Activated T-helper 1 cell treated with anti-CD3 and anti-CD28 coated beads, Interleukin-12 subunit alpha, Interleukin-12 subunit beta, Interleukin-2, Interleukin-4 antibody, amounts not matched to agents 30 ng/mL and 10 ng/mL and 1 ng/mL, durations not matched to agents 14 hours and 24 hours and 36 hours (primary cell): Measurements from ENCODE around the gene SORD. TPM values are rescaled to one million over a fixed set of nuclear protein-coding genes. Genes with fewer than 3 reads are reported as not detected.
"Not testable (repeated sequence)": the region's sequence is repeated elsewhere in the genome, so short reads cannot be mapped to it uniquely, and the experiment has no call there.

Experiments used
- DNase-seq: peaks from one replicate; pipeline ENCODE4 v3.0.0; 2021; ENCODE audit warnings: low spot score
- H3K27ac Mint-ChIP-seq: one replicate; pipeline ENCODE4 v1.8.0; 2021; ENCODE audit warnings: mild to moderate bottlenecking, mixed read lengths
- H3K27me3 Mint-ChIP-seq: one replicate; pipeline ENCODE4 v1.8.0; 2022; ENCODE audit warnings: mild to moderate bottlenecking, moderate library complexity, mixed read lengths; ENCODE audit not compliant: insufficient read depth
- H3K36me3 Mint-ChIP-seq: one replicate; pipeline ENCODE4 v1.8.0; 2021; ENCODE audit warnings: low read depth, mixed read lengths
- H3K4me1 Mint-ChIP-seq: one replicate; pipeline ENCODE4 v1.8.0; 2021; ENCODE audit warnings: low read depth, mixed read lengths
- H3K4me3 Mint-ChIP-seq: one replicate; pipeline ENCODE4 v1.8.0; 2021; ENCODE audit warnings: mild to moderate bottlenecking, moderate library complexity, mixed read lengths
- H3K9me3 Mint-ChIP-seq: one replicate; pipeline ENCODE4 v1.8.0; 2021; ENCODE audit warnings: mixed read lengths
- intact Hi-C: fragments of 100-400 bp; cut with micrococcal nuclease; formaldehyde crosslinking; loops from one replicate; pipeline ENCODE4 v1.15.1; 2024
- total RNA-seq: library from RNA; stranded (reverse); gene quantifications from 2 replicates; pipeline ENCODE4 v1.2.3, GENCODE V29; 2022

Gene SORD
- total RNA-seq, 1 donor from 2014 or later, result 19.9 TPM

DNA sequence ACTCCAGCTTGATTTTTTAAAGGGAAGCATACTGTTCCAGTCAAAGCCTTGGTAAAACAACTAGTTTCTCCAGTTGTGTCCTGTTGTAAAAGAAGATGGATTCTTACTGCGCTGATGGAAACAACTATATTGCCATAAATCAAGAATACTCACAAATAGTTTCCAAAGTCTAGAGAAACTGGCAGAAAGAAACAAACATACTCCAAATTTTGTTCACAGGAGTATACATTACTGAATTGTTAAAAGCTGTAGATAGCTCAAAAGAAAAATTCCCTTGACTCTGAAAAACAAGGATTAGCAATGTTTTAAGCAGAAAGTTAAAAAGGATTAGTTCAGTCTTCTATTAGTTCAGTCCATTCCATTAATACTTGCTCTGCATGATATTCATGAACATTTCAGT, 27.6 kb downstream of the SORD start:
- Mint-ChIP-seq H3K27ac (no peak overlapping the region), H3K4me3 (no peak overlapping the region), H3K36me3 (peaks cover 15% of the 10 kb centered on the region), H3K27me3 (no peaks in the 10 kb centered on the region), H3K9me3 (peaks cover 25% of the 10 kb centered on the region), H3K4me1 (no peaks in the 10 kb centered on the region)
- no peak for DNase-seq
- intact Hi-C loops, result no loop called here

DNA sequence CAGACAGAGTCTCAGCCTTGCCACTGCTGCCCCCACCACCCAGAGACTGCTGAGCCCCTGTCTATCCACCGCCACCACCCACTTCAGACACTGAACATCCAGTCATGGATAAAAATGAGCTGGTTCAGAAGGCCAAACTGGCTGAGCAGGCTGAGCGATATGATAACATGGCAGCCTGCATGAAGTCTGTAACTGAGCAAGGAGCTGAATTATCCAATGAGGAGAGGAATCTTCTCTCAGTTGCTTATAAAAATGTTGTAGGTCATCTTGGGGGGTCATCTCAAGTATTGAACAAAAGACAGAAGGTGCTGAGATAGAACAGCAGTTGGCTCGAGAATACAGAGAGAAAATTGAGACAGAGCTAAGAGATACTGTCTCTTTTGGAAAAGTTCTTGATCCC, 29.7 kb downstream of the SORD start:
- H3K4me1 Mint-ChIP-seq, DNase-seq, H3K27ac Mint-ChIP-seq, intact Hi-C loops, H3K4me3 Mint-ChIP-seq, H3K27me3 Mint-ChIP-seq: not testable (repeated sequence)
- H3K36me3 Mint-ChIP-seq, result peaks cover 15% of the 10 kb centered on the region
- H3K9me3 Mint-ChIP-seq, result peaks cover 25% of the 10 kb centered on the region

DNA sequence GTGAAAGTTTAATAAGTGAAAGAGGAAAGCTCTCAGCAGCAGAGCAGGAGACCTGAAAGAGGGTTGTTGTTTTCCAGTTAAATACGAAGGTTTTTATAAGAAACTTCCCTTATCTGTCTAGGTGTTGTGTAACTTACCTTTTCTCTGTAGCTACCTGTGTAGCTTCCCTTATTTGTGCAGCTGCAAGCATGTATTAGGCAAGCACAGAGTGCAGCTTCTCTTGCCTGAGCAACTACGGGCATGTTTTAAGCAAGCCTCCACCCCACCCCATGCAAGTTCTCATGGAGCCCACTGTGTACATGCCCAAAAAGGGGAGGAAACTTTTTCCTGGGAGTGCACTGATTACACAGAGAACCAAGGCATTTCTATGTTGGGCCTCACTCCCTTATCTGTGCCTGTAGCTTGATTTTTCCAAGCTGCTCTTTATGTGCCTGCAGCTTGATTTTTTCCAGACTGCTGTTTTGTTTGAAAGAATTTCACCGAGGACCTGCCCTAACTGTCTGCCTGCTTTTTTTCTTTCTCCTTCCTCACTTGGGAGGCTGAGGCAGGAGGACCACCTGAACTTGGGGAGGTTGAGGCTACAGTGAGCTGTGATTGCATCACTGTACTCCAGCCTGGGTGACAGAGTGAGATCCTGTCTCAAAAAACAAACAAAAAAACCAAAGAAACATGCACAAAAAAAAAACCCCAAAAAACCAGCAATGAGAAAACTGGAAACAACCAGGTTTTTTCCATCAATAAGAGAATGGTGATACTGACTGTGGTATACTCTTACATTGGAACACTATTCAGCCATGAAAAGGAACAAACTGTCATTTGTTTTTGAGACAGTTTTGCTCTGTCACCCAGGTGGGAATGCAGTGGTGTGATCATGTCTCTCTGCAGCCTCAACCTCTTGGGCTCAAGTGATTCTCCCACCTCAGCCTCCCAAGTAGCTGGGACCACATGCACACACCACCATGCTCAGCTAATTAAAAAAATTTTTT, 36.0 kb downstream of the SORD start:
- intact Hi-C loops, H3K36me3 Mint-ChIP-seq, H3K4me3 Mint-ChIP-seq, H3K9me3 Mint-ChIP-seq, H3K27me3 Mint-ChIP-seq, DNase-seq, H3K4me1 Mint-ChIP-seq, H3K27ac Mint-ChIP-seq: not testable (repeated sequence)

DNA sequence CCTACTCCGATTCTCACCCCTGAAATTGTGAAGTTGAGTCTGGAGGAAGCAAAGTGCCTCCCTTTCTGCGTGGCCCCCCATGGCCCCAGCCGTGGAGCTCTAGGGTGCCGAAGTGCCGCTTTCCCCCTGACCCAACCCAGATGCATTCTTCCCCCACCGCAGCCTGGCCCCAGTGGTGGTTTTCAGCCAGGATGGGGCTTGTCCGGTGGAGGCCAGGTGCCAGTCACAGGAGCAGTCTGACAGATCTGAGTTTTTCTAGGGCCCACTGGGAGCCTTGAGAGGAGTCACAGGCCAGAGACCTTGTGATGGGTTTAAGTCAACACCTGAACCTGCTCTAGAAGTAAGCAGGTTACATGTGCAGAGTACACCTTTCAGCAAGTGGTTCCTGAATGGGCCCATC, 39.3 kb downstream of the SORD start:
- H3K4me1 Mint-ChIP-seq, result not testable (repeated sequence)

GRCh38 chr15:45064386-45064785, 41.4 kb downstream of the SORD start:
- Mint-ChIP-seq H3K9me3 (no peaks in the 10 kb centered on the region), H3K36me3 (peaks cover 10% of the 10 kb centered on the region), H3K27ac (no peak overlapping the region), H3K27me3 (no peaks in the 10 kb centered on the region), H3K4me3 (no peak overlapping the region), H3K4me1 (peaks cover 8% of the 10 kb centered on the region)
- DNase-seq, result no peak
- intact Hi-C loops, result no loop called here

More for the DNA sequence above, 39.3 kb downstream of the SORD start:
- H3K36me3 Mint-ChIP-seq, intact Hi-C loops, DNase-seq, H3K4me3 Mint-ChIP-seq, H3K9me3 Mint-ChIP-seq, H3K27me3 Mint-ChIP-seq, H3K27ac Mint-ChIP-seq: not testable (repeated sequence)

GRCh38 chr15:45069942-45070360, 47.0 kb downstream of the SORD start:
- H3K4me1 Mint-ChIP-seq, H3K4me3 Mint-ChIP-seq, intact Hi-C loops, H3K27me3 Mint-ChIP-seq, H3K9me3 Mint-ChIP-seq, H3K27ac Mint-ChIP-seq, H3K36me3 Mint-ChIP-seq, DNase-seq: not testable (repeated sequence)

- H3K4me3 Mint-ChIP-seq, intact Hi-C loops, DNase-seq, H3K27ac Mint-ChIP-seq, H3K36me3 Mint-ChIP-seq, H3K9me3 Mint-ChIP-seq, H3K4me1 Mint-ChIP-seq, H3K27me3 Mint-ChIP-seq: not testable (repeated sequence)
Observed at GRCh38 chr15:45073602-45074001, 50.6 kb downstream of the SORD start.

GRCh38 chr15:45075440-45076320, 52.7 kb downstream of the SORD start:
- H3K4me3 Mint-ChIP-seq, H3K9me3 Mint-ChIP-seq, H3K36me3 Mint-ChIP-seq, H3K4me1 Mint-ChIP-seq, DNase-seq, intact Hi-C loops, H3K27me3 Mint-ChIP-seq, H3K27ac Mint-ChIP-seq: not testable (repeated sequence)

GRCh38 chr15:45077391-45077790, 54.4 kb downstream of the SORD start:
- H3K4me3 Mint-ChIP-seq, H3K36me3 Mint-ChIP-seq, DNase-seq, intact Hi-C loops, H3K27me3 Mint-ChIP-seq, H3K27ac Mint-ChIP-seq, H3K9me3 Mint-ChIP-seq, H3K4me1 Mint-ChIP-seq: not testable (repeated sequence)

DNA sequence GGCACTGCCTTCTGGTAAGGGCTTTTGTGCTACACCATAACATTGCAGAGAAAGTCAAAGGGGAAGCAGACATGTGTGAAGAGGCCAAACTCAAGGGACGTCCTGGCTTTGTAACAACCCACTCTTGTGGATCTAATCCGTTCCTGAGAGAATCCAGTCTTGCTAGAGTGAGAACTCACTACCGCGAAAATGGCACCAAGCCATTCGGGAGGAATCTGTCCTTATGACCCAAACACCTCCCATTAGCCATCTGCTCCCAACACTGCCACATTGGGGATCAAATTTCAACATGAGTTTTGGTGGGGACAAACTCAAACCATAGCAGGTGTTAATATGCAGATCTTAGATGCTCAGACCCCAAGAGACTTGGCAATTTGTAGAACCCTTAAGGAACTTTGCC, 56.2 kb downstream of the SORD start:
- H3K27ac Mint-ChIP-seq, H3K36me3 Mint-ChIP-seq, H3K27me3 Mint-ChIP-seq, H3K4me3 Mint-ChIP-seq, H3K9me3 Mint-ChIP-seq, intact Hi-C loops, DNase-seq, H3K4me1 Mint-ChIP-seq: not testable (repeated sequence)

DNA sequence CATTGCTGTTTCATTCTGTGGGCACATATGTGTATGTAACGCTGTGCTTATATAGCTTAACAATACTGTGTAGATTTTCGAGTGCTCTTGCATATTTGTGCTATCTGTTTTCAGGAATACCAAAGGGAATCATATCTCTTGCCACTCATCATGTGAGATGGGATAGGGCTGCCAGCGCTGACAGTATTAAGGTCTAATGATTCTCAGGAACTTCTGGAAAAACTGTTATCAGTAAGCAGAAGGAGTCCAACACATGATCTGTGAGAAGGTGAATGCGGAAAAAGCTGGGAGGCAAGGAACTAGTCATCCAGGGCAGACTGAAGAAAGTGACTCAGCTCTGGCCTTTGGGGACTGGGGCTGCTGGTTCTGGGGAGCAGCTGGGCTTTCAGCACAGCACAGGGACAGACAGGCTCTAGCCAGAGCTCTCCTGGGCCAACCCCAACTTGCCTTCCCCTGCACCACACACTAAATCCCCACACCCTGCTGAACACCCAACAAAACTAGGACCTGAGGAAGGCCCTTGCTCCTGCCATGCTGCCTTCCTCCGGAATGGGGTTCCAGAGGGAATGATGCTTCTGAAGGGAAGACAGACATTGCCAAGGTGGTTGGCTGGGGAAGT, 56.7 kb downstream of the SORD start:
- H3K4me1 Mint-ChIP-seq, DNase-seq, H3K27me3 Mint-ChIP-seq, intact Hi-C loops, H3K9me3 Mint-ChIP-seq, H3K27ac Mint-ChIP-seq, H3K4me3 Mint-ChIP-seq, H3K36me3 Mint-ChIP-seq: not testable (repeated sequence)

DNA sequence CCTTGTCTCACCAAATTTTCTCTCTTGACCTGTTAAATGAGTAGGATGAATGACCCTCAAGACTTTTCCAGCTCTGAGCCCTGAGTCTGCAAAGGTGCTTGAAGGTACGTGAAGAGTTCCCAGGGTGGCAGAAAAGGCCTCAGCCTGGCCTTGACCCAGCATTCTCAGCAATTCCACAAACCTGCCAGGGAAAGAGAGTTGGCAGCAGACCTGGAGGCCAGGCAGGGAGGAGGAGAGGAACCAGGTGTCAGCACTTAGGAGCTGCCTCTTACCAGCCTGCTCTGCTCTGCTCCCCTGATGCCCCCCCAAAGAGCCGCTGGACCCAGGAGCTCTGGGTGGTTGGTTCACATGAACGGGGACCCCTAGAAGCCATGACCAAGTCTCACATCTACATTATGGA, 57.6 kb downstream of the SORD start:
- H3K9me3 Mint-ChIP-seq, H3K27ac Mint-ChIP-seq, H3K4me3 Mint-ChIP-seq, DNase-seq, H3K4me1 Mint-ChIP-seq, H3K36me3 Mint-ChIP-seq, intact Hi-C loops: not testable (repeated sequence)
- peaks cover 10% of the 10 kb centered on the region for H3K27me3 Mint-ChIP-seq

- intact Hi-C loops, H3K4me1 Mint-ChIP-seq, H3K9me3 Mint-ChIP-seq, DNase-seq, H3K27ac Mint-ChIP-seq, H3K36me3 Mint-ChIP-seq, H3K4me3 Mint-ChIP-seq: not testable (repeated sequence)
- peaks cover 10% of the 10 kb centered on the region for H3K27me3 Mint-ChIP-seq
Observed at GRCh38 chr15:45082412-45082811, 59.4 kb downstream of the SORD start.
